SU-DHL-6 (cell line): Measurements from ENCODE around the gene NTRK3.
"Not testable (repeated sequence)": the region's sequence is repeated elsewhere in the genome, so short reads cannot be mapped to it uniquely, and the experiment has no call there.

ENCODE experiments used
- H2AFZ ChIP-seq: fragments of 200-600 bp; sonication (generic); 2 replicates; pipeline ENCODE4 v1.6.1; 2014; ENCODE audit warnings: low read depth, mild to moderate bottlenecking, moderate library complexity, mixed read lengths, antibody characterized with exemption, low read length; ENCODE audit not compliant: severe bottlenecking
- H3F3A ChIP-seq: fragments of 200-600 bp; shearing (Covaris generic); 2 replicates; pipeline ENCODE4 v1.6.0; 2016; ENCODE audit warnings: antibody characterized with exemption, mild to moderate bottlenecking; ENCODE audit not compliant: insufficient read depth
- H3K27ac ChIP-seq: fragments of 200-600 bp; sonication (generic); 2 replicates; pipeline ENCODE4 v1.5.1; 2016; ENCODE audit warnings: low read depth, mild to moderate bottlenecking, low read length, moderate library complexity, mixed read lengths
- H3K27me3 ChIP-seq: fragments of 200-600 bp; sonication (generic), shearing (Covaris generic); 2 replicates; pipeline ENCODE4 v1.6.0; 2014; ENCODE audit warnings: mild to moderate bottlenecking, low read length
- H3K36me3 ChIP-seq: fragments of 200-600 bp; sonication (generic); 2 replicates; pipeline ENCODE4 v1.6.1; 2014; ENCODE audit warnings: mild to moderate bottlenecking, low read length, mixed read lengths
- H3K4me2 ChIP-seq: fragments of 300-600, 200-600 bp; shearing (Covaris generic), sonication (generic); 2 replicates; pipeline ENCODE4 v1.6.0; 2014; ENCODE audit warnings: low read length, low read depth, mild to moderate bottlenecking; ENCODE audit not compliant: poor library complexity, severe bottlenecking
- H3K4me3 ChIP-seq: fragments of 200-600 bp; sonication (generic); 2 replicates; pipeline ENCODE4 v1.5.1; 2014; ENCODE audit warnings: antibody characterized with exemption, low read length, mild to moderate bottlenecking, mixed read lengths; ENCODE audit not compliant: insufficient read depth, poor library complexity, severe bottlenecking
- H3K79me2 ChIP-seq: fragments of 200-600 bp; sonication (generic); 2 replicates; pipeline ENCODE4 v1.6.1; 2014; ENCODE audit warnings: mild to moderate bottlenecking, low read length, moderate library complexity; ENCODE audit not compliant: insufficient read depth
- H3K9ac ChIP-seq: fragments of 200-600 bp; sonication (generic); 2 replicates; pipeline ENCODE4 v1.7.0; 2014; ENCODE audit warnings: mild to moderate bottlenecking, low read length
- H3K9me2 ChIP-seq: fragments of 200-600 bp; sonication (generic); replicated peaks from 2 replicates; pipeline ENCODE4 v1.6.1; 2014; ENCODE audit warnings: low read length; ENCODE audit not compliant: insufficient read depth
- H3K9me3 ChIP-seq: fragments of 200-600 bp; sonication (generic); 2 replicates; pipeline ENCODE4 v1.6.1; 2014; ENCODE audit warnings: low read length, mixed read lengths; ENCODE audit not compliant: insufficient read depth
- H4K20me1 ChIP-seq: fragments of 200-600 bp; sonication (generic); 2 replicates; pipeline ENCODE4 v1.6.1; 2014; ENCODE audit warnings: low read depth, mild to moderate bottlenecking, antibody characterized with exemption, low read length, moderate library complexity, mixed read lengths
- CTCF ChIP-seq: fragments of 200-600 bp; sonication (generic); IDR thresholded peaks from one replicate; pipeline ENCODE4 v1.5.1; 2017; ENCODE audit warnings: antibody characterized with exemption, mild to moderate bottlenecking, low read length, moderate library complexity; ENCODE audit not compliant: insufficient read depth, poor library complexity, severe bottlenecking
- EZH2phosphoT487 ChIP-seq: fragments of 200-600 bp; sonication (generic), shearing (Covaris generic); conservative IDR thresholded peaks from 2 replicates; pipeline ENCODE4 v1.6.1; 2018; ENCODE audit warnings: mild to moderate bottlenecking, antibody characterized with exemption, low read length, moderate library complexity, mixed read lengths

NTRK3 gene

GRCh38 chr15:88074386-88074785 is 182.2 kb downstream of the NTRK3 start:
- Histone ChIP-seq H3K27ac (no peak overlapping the region), H3K79me2 (no peaks in the 10 kb centered on the region), H2AFZ (no peak overlapping the region), H3K9me2 (no peaks in the 10 kb centered on the region), H3F3A (no peaks in the 10 kb centered on the region), H3K27me3 (0 out of 2 replicates have a peak, but pooled peaks cover 2% of the 10 kb centered on the region), H3K36me3 (no peaks in the 10 kb centered on the region), H4K20me1 (no peaks in the 10 kb centered on the region), H3K9ac (no peak overlapping the region), H3K4me2 (no peak overlapping the region), H3K4me3 (no peak overlapping the region), H3K9me3 (no peaks in the 10 kb centered on the region)
- TF ChIP-seq EZH2phosphoT487 = no peak
- no peak for TF ChIP-seq CTCF

GRCh38 chr15:88073391-88073691 is 183.2 kb downstream of the NTRK3 start:
- Histone ChIP-seq H3K9me3 (no peaks in the 10 kb centered on the region), H3K9ac (no peak overlapping the region), H3K27me3 (0 out of 2 replicates have a peak, but pooled peaks cover 2% of the 10 kb centered on the region), H3K9me2 (no peaks in the 10 kb centered on the region), H3K36me3 (no peaks in the 10 kb centered on the region), H3K27ac (no peak overlapping the region), H3K79me2 (no peaks in the 10 kb centered on the region), H2AFZ (no peak overlapping the region), H3K4me2 (no peak overlapping the region), H4K20me1 (no peaks in the 10 kb centered on the region), H3F3A (no peaks in the 10 kb centered on the region), H3K4me3 (no peak overlapping the region)
- TF ChIP-seq EZH2phosphoT487 (no peak), CTCF (no peak)

GRCh38 chr15:88072598-88073390 is 183.7 kb downstream of the NTRK3 start:
- TF ChIP-seq CTCF = no peak
- no peak for TF ChIP-seq EZH2phosphoT487
- no peak overlapping the region for H3K27ac ChIP-seq

GRCh38 chr15:88072133-88072532 is 184.4 kb downstream of the NTRK3 start:
- H3K9me2 ChIP-seq, H3K4me3 ChIP-seq, H3K4me2 ChIP-seq, H3K36me3 ChIP-seq, H4K20me1 ChIP-seq, H3F3A ChIP-seq, H3K9ac ChIP-seq, H2AFZ ChIP-seq, H3K27me3 ChIP-seq, H3K79me2 ChIP-seq, H3K27ac ChIP-seq, H3K9me3 ChIP-seq: not testable (repeated sequence)

More at GRCh38 chr15:88072598-88073390, 183.7 kb downstream of the NTRK3 start:
- Histone ChIP-seq H3K79me2 (no peaks in the 10 kb centered on the region), H3K36me3 (no peaks in the 10 kb centered on the region), H3K9me2 (no peaks in the 10 kb centered on the region), H3K9me3 (no peaks in the 10 kb centered on the region), H3K4me2 (no peak overlapping the region), H3F3A (no peaks in the 10 kb centered on the region), H2AFZ (no peak overlapping the region), H3K9ac (no peak overlapping the region), H3K27me3 (0 out of 2 replicates have a peak, but pooled peaks cover 2% of the 10 kb centered on the region), H3K4me3 (no peak overlapping the region), H4K20me1 (no peaks in the 10 kb centered on the region)
